ENCODE data around the gene PI4K2A.

PI4K2A gene

GRCh38 chr10:97640174-97640867, at the start of gene PI4K2A:
PI4K2A (plus strand) TSS chr10:97640671; CDS start chr10:97640743, 72 bp downstream.
- peak; percentile 96 to 97 (median 96) for DNase-seq

GRCh38 chr10:97590748-97591495, 49.5 kb upstream of the PI4K2A start:
- DNase-seq: no peak

GRCh38 chr10:97593421-97593820, 47.0 kb upstream of the PI4K2A start:
- no peak for DNase-seq

GRCh38 chr10:97596101-97597082, 44.1 kb upstream of the PI4K2A start:
- DNase-seq: no peak

- DNase-seq: no peak
Observed at GRCh38 chr10:97597778-97598177, 42.7 kb upstream of the PI4K2A start.

DNA sequence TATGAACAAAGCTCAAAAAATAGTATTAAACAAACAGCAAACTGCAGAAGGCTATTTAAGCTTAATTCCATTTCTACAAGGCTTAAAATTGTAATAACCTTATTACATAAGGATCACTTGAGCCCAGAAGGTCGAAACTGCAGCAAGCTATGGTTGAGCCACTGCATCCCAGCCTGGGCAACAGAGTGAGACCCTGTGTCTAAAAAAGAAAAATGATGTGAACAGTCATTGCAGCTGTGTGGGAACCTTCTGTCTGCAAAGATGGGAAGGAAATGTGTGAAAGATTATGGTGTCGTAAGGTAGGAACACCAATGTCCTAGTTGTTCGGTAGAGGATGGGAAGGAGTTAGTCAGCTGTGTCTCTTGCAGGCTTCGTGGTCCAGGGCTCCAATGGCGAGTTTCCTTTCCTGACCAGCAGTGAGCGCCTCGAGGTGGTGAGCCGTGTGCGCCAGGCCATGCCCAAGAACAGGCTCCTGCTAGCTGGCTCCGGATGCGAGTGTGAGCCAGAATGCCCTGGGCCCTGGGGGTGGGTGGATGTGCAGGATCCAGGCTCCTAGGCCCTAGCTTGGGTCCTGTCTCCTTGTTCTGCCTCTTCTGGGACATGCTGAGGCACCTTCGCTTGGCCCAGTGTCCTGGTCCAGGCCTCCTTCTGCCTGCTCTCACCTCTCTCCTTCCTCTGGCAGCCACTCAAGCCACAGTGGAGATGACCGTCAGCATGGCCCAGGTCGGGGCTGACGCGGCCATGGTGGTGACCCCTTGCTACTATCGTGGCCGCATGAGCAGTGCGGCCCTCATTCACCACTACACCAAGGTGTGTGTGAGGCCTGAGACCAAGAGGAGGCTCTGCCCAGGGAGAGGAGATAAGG, 41.8 kb upstream of the PI4K2A start:
- DNase-seq: no peak

DNA sequence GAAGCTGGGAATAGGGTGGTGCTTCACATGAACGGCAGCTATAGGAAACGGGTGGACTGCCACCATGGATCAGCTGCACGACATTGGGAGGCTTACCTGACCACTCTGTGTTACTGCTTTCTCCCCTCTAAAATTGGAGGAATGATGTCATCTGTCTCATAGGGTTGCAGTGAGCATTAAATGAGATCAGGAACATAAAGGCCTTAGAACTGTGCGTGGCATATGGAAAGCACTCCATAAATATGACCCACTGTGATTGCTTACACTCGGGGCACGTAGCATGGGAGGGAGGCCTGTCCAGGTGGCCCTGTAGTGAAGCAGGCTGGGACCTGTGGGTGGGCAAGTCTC, 41.2 kb upstream of the PI4K2A start:
- DNase-seq: no peak

- no peak for DNase-seq
Observed at GRCh38 chr10:97600616-97601015, 39.9 kb upstream of the PI4K2A start.

GRCh38 chr10:97601268-97602215, 38.9 kb upstream of the PI4K2A start:
- no peak for DNase-seq

DNA sequence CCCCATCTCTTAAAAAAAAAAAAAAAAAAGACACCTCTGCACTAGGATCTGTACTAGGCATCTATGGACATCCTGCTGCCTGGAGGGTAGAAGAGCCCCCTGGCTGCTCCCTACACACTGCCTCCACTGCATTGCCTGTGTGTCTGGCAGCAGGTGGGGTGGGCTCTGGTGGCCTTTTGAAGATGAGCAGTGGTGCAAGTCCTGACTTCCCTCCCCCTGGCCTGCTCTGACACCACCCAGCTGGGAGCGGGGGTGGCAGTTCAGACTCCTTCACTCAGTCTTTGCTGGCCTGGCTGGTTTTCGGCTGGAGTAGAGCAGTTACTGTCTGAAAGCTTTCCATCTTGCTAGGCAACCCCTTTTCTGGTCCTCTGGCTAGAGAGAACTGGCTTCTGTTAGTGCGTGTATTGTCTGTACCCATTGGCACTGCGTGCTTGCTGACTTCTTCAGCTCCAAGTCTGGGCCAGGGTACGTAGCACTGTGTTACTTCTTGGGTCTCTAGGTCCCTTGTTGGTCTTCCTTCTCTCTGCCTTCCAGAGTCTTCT, 33.3 kb upstream of the PI4K2A start:
- DNase-seq: no peak

DNA sequence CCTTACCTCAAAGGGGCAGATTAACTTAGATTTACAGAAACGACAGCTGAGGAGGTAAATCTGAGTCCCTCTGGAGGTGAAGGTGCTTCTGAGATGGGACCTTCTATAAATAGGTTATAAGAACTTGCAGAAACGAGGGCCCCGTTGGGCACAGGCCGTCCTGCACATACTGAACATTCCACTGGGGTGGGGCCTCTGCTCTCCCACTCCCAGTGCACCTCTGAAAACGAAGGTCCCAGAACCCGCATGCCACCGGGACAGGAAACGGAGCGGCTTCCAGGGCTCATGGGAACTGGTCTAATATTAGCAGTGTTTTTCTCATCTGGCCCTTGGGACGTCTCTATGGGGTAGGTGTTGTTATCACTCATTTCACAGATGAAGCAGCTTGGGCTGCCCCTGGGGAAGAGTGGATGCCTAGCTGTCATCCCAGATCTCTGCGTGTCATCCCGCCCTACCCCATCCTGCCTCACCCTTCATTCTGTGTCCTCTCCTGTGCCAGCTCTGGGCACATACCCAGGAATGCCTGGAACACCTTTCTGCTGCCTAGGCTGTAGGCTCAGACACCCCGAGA, 31.4 kb upstream of the PI4K2A start:
- DNase-seq: no peak

- DNase-seq: no peak
Observed at GRCh38 chr10:97611473-97611872, 29.0 kb upstream of the PI4K2A start.

- no peak for DNase-seq
Observed at GRCh38 chr10:97612386-97612785, 28.1 kb upstream of the PI4K2A start.

GRCh38 chr10:97618285-97618684, 22.2 kb upstream of the PI4K2A start:
- DNase-seq: no peak

- DNase-seq: no peak
Observed at GRCh38 chr10:97618733-97619132, 21.7 kb upstream of the PI4K2A start.

GRCh38 chr10:97623277-97623676, 17.2 kb upstream of the PI4K2A start:
- DNase-seq: no peak

DNA sequence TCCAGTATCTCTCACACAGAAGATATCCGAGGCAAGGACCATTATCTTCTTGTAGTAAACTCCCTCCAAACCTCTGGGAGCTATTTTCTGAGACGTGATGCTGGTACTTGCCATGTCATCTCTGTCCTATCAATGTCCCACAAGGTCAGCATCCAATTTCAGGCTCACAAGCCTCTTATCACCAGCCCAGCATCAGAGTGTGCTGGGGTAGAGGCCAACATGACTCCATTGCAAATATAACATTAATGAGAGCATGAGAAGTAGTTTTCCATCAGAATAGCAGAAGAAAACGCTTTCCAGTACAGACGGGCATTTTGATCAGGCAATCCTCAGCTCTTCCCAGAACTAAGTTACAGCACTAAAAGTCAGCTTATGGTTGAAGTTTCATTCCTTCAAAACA, 12.7 kb upstream of the PI4K2A start:
- no peak for DNase-seq

GRCh38 chr10:97628228-97628627, 12.2 kb upstream of the PI4K2A start:
- DNase-seq: no peak

- DNase-seq: no peak
Observed at GRCh38 chr10:97629289-97629688, 11.2 kb upstream of the PI4K2A start.

GRCh38 chr10:97631098-97631497, 9.4 kb upstream of the PI4K2A start:
- DNase-seq: no peak
